HepG2 (cell line): ENCODE results near the gene BCL2L1.

Experiments
- HMG20B ChIP-seq: conservative IDR thresholded peaks from 2 replicates; pipeline ENCODE4 v1.6.1; 2016; ENCODE audit warnings: missing genetic modification reagents, missing compliant biosample characterization
- MED1 ChIP-seq: sonication (generic); formaldehyde crosslinking; IDR thresholded peaks from 2 replicates; pipeline ENCODE4 v1.4.0; 2020; ENCODE audit warnings: missing genetic modification reagents
- NBN ChIP-seq: fragments of 450-650 bp; conservative IDR thresholded peaks from 2 replicates; pipeline ENCODE4 v1.6.1; 2017
- PATZ1 ChIP-seq: sonication (generic); formaldehyde crosslinking; IDR thresholded peaks from 2 replicates; pipeline ENCODE4 v1.4.0; 2020; ENCODE audit warnings: missing genetic modification reagents
- PBX3 ChIP-seq: sonication (generic); formaldehyde crosslinking; IDR thresholded peaks from 2 replicates; pipeline ENCODE4 v1.8.1; 2023; ENCODE audit warnings: missing genetic modification reagents, inconsistent platforms, borderline replicate concordance
- SRY ChIP-seq: sonication (generic); formaldehyde crosslinking; IDR thresholded peaks from 2 replicates; pipeline ENCODE4 v1.8.0; 2022; ENCODE audit warnings: mild to moderate bottlenecking, missing genetic modification reagents
- ZZZ3 ChIP-seq: sonication (generic); formaldehyde crosslinking; IDR thresholded peaks from 2 replicates; pipeline ENCODE4 v1.4.0; 2020; ENCODE audit warnings: missing genetic modification reagents, mild to moderate bottlenecking, borderline replicate concordance

DNA sequence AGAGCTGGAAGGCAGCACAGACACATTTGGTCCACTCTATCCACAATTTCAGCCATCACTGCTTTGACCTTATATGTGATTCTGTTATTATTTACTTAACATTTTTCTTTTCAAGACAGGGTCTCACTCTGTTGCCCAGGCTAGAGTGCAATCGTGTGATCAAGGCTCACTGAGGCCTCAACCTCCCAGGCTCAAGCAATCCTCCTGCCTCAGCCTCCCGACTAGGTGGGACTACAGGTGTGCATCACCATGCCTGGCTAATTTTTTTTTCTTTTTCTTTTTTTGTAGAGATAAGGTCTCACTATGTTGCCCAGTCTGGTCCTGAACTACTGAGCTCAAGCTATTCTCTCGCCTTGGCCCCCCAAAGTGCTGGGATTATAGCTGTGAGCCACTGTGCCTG, 40.3 kb downstream of the BCL2L1 start:
- no peak for TF ChIP-seq PBX3
- TF ChIP-seq NBN = no peak
- no peak for TF ChIP-seq SRY (CRISPR knock-in tag)
- no peak for TF ChIP-seq MED1 (CRISPR knock-in tag)
- no peak for TF ChIP-seq ZZZ3
- no peak for TF ChIP-seq HMG20B (CRISPR knock-in tag)
- no peak for TF ChIP-seq PATZ1 (CRISPR knock-in tag)
